OCI-LY7 (cell line): Measurements from ENCODE around the gene ADD1. TPM values are rescaled to one million over a fixed set of nuclear protein-coding genes. Genes with fewer than 3 reads are reported as not detected.

Experiments
- BruUV-seq: library from RNA; stranded (reverse); fragments of 400-500 nt; replicated peaks from 2 replicates; lab custom pipeline; 2021; lab: Mats Ljungman, UMichigan
- CTCF ChIA-PET: fragments of 300-600 bp; sonication (Branson Sonifier 250); formaldehyde crosslinking; loops from one replicate; lab custom pipeline; 2022; ENCODE audit warnings: antibody characterized with exemption; ENCODE audit not compliant: unreplicated experiment; lab: Charles Lee
- POLR2A ChIA-PET: fragments of 300-600 bp; sonication (Branson Sonifier 250); formaldehyde crosslinking; loops from one replicate; lab custom pipeline; 2022; ENCODE audit warnings: antibody characterized with exemption; lab: Charles Lee
- DNase-seq: peaks from one replicate; pipeline ENCODE4 v3.0.0-alpha.2; 2015; ENCODE audit warnings: low spot score
- H2AFZ ChIP-seq: fragments of 200-600 bp; sonication (generic), shearing (Covaris generic); 2 replicates; pipeline ENCODE4 v1.6.1; 2014; ENCODE audit warnings: mild to moderate bottlenecking, antibody characterized with exemption, low read length, moderate library complexity
- H3K27ac ChIP-seq: fragments of 200-600 bp; sonication (generic); 2 replicates; pipeline ENCODE4 v1.5.1; 2014; ENCODE audit warnings: mixed run types, low read depth, mild to moderate bottlenecking, moderate library complexity, low read length, inconsistent platforms; ENCODE audit not compliant: poor library complexity, severe bottlenecking
- H3K36me3 ChIP-seq: fragments of 200-600 bp; sonication (generic); 2 replicates; pipeline ENCODE4 v1.6.1; 2014; ENCODE audit warnings: mild to moderate bottlenecking, antibody characterized with exemption, low read length, moderate library complexity, mixed read lengths; ENCODE audit not compliant: insufficient read depth
- H3K4me1 ChIP-seq: fragments of 200-600 bp; sonication (generic); 2 replicates; pipeline ENCODE4 v1.5.1; 2014; ENCODE audit warnings: mild to moderate bottlenecking, low read length; ENCODE audit not compliant: insufficient read depth, poor library complexity, severe bottlenecking
- H3K4me2 ChIP-seq: fragments of 200-600 bp; sonication (generic); 2 replicates; pipeline ENCODE4 v1.6.1; 2014; ENCODE audit warnings: mild to moderate bottlenecking, low read length
- H3K4me3 ChIP-seq: fragments of 200-600 bp; sonication (generic); 2 replicates; pipeline ENCODE4 v1.5.1; 2014; ENCODE audit warnings: mild to moderate bottlenecking, low read depth, low read length; ENCODE audit not compliant: poor library complexity, severe bottlenecking
- H3K79me2 ChIP-seq: fragments of 200-600 bp; sonication (generic); 2 replicates; pipeline ENCODE4 v1.6.1; 2016; ENCODE audit warnings: low read depth, mild to moderate bottlenecking, low read length, moderate library complexity, mixed read lengths; ENCODE audit not compliant: insufficient read depth
- H3K9me2 ChIP-seq: fragments of 200-600 bp; sonication (generic); 2 replicates; pipeline ENCODE4 v1.6.1; 2016; ENCODE audit warnings: mild to moderate bottlenecking, low read length, mixed read lengths; ENCODE audit not compliant: insufficient read depth
- H3K9me3 ChIP-seq: fragments of 200-600 bp; sonication (generic); 2 replicates; pipeline ENCODE4 v1.6.1; 2014; ENCODE audit warnings: mild to moderate bottlenecking, mixed run types, low read length, mixed read lengths
- H4K20me1 ChIP-seq: fragments of 200-600 bp; sonication (generic); 2 replicates; pipeline ENCODE4 v1.6.1; 2014; ENCODE audit warnings: mild to moderate bottlenecking, antibody characterized with exemption, low read length, moderate library complexity, mixed read lengths; ENCODE audit not compliant: insufficient read depth
- CTCF ChIP-seq: fragments of 200-600 bp; sonication (generic); conservative IDR thresholded peaks from 2 replicates; pipeline ENCODE4 v1.5.1; 2014; ENCODE audit warnings: mild to moderate bottlenecking, antibody characterized with exemption, low read length, moderate library complexity, mixed read lengths
- EZH2phosphoT487 ChIP-seq: fragments of 200-600 bp; sonication (generic); IDR thresholded peaks from 2 replicates; pipeline ENCODE4 v1.6.1; 2018; ENCODE audit warnings: low read depth, borderline replicate concordance, mild to moderate bottlenecking, mixed run types, antibody characterized with exemption, low read length, moderate library complexity, mixed read lengths
- intact Hi-C: fragments of 100-400 bp; cut with micrococcal nuclease; formaldehyde crosslinking; loops from one replicate; pipeline ENCODE4 v1.10.0; 2022; ENCODE audit not compliant: unreplicated experiment
- total RNA-seq, 2 experiments: library from RNA; depleted of rRNA in 1 of 2; stranded (reverse); fragments of >200 nt in 1 of 2; shearing (Covaris generic) in 1 of 2; gene quantifications; 2 replicates each; pipeline ENCODE4 v1.2.3, GENCODE V29; 2014 to 2022

The ADD1 gene
- total RNA-seq, 2 experiments from 2014 or later, result 85.3 to 108 TPM

DNA sequence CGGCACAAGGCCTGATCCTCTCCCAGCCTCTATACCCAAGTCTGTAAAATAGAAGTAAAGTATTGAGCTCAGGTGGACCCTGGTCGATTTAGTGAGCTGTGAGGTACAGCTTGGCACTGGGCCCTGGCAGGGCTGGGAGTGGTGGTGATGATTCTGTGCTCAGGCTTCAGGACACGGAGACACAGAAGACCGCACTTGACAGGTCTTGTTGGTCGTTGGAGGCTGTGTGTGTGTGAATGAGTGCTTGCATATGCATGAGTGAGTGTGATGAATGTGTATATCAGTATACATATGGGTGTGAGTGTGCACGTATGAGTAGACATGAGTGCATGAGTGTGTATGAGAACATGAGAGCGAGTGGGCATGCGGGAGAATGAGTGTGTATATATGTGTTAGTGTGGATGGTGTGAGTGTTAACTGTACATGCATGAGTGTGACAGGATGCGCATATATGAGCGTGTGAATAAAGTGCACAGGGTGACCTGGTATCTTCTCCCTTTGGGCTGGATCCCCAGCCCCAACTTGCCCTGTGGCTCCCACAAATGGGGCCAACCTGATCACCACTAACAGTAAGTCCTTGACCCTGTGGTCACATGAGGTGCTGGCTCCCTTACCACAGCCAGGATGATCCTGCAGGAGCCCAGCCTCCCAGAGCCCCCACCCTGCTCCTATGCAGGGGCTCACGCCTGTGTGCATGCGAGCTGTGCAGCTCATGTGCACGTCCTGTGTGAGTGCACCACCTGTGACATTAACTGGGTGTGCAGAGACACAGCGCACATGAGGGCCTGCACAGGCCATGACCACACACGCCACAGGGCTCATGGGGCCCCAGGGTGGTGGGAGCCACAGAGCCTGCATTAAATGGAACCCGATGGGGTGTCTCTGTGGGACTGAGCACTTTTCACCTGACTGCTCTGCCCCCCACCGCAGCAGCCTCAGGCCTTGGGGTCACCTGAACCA is 29.9 kb upstream of the ADD1 start:
- H3K4me2 ChIP-seq, result peak overlapping the region; percentile 78
- H3K79me2 ChIP-seq, result no peaks in the 10 kb centered on the region
- DNase-seq, result no peak

GRCh38 chr4:2814627-2815270 is 28.9 kb upstream of the ADD1 start:
- CTCF ChIA-PET, result interaction anchor here (0.6 kb wide), 1 partner anchor 1937 kb away, joined by 3 read pairs; no protein-coding TSS in a partner anchor
- Histone ChIP-seq H3K27ac (no peak overlapping the region), H3K4me1 (peaks cover 39% of the 10 kb centered on the region), H3K79me2 (no peaks in the 10 kb centered on the region), H3K36me3 (no peaks in the 10 kb centered on the region), H3K4me3 (no peak overlapping the region), H3K9me2 (no peaks in the 10 kb centered on the region), H2AFZ (no peak overlapping the region), H4K20me1 (no peaks in the 10 kb centered on the region), H3K9me3 (no peaks in the 10 kb centered on the region), H3K4me2 (no peak overlapping the region)
- POLR2A ChIA-PET, result interaction anchor here (0.7 kb wide), 1 partner anchor 24 kb away, joined by 3 read pairs; no protein-coding TSS in a partner anchor
- TF ChIP-seq EZH2phosphoT487, result no peak
- no peak for TF ChIP-seq CTCF
- intact Hi-C loops, result no loop called here
- DNase-seq, result no peak
- no TSS peak for BruUV-seq

More for the DNA sequence above, 29.9 kb upstream of the ADD1 start:
- BruUV-seq, result no TSS peak
- intact Hi-C loops, result loop anchor here (2.0 kb wide), 1 partner anchor 27 kb away; no protein-coding TSS in a partner anchor
- no peaks in the 10 kb centered on the region for H3K36me3 ChIP-seq
- H3K9me3 ChIP-seq, result no peaks in the 10 kb centered on the region
- TF ChIP-seq CTCF, result no peak
- no peak for TF ChIP-seq EZH2phosphoT487
- no peak overlapping the region for H3K27ac ChIP-seq
- H3K9me2 ChIP-seq, result no peaks in the 10 kb centered on the region
- H2AFZ ChIP-seq, result no peak overlapping the region
- CTCF ChIA-PET, result interaction anchor here (0.6 kb wide), 1 partner anchor 14 kb away, joined by 5 read pairs; no protein-coding TSS in a partner anchor
- peak overlapping the region; percentile 67 for H3K4me3 ChIP-seq
- H4K20me1 ChIP-seq, result no peaks in the 10 kb centered on the region
- peaks cover 39% of the 10 kb centered on the region for H3K4me1 ChIP-seq
- POLR2A ChIA-PET, result interaction anchor here (0.6 to 1.0 kb wide), 5 partner anchors 18 to 386 kb away, joined by 3 to 4 read pairs (median 3); no protein-coding TSS in a partner anchor
